GM23248 (cell line): Measurements from ENCODE around the gene SIDT2. TPM values are rescaled to one million over a fixed set of nuclear protein-coding genes. Genes with fewer than 3 reads are reported as not detected.

Experiments
- DNase-seq: peaks from one replicate; pipeline ENCODE4 v3.0.0-alpha.2; 2015
- H2AFZ ChIP-seq: fragments of 200-600 bp; sonication (generic); 2 replicates; pipeline ENCODE4 v1.6.1; 2016; ENCODE audit warnings: antibody characterized with exemption
- H3F3A ChIP-seq: fragments of 200-600 bp; sonication (generic); 2 replicates; pipeline ENCODE4 v1.6.1; 2016; ENCODE audit warnings: mild to moderate bottlenecking, antibody characterized with exemption, mixed run types; ENCODE audit not compliant: insufficient read depth
- H3K27ac ChIP-seq: fragments of 200-600 bp; sonication (generic); 2 replicates; pipeline ENCODE4 v1.5.1; 2016; ENCODE audit warnings: mild to moderate bottlenecking
- H3K27me3 ChIP-seq: fragments of 200-600 bp; sonication (generic); replicated peaks from 2 replicates; pipeline ENCODE4 v1.6.1; 2016; ENCODE audit warnings: mild to moderate bottlenecking; ENCODE audit not compliant: insufficient read depth
- H3K36me3 ChIP-seq: fragments of 200-600 bp; sonication (generic); 2 replicates; pipeline ENCODE4 v1.6.1; 2016; ENCODE audit warnings: low read depth, mild to moderate bottlenecking
- H3K4me1 ChIP-seq: fragments of 200-600 bp; sonication (generic); 2 replicates; pipeline ENCODE4 v1.6.1; 2016; ENCODE audit warnings: mild to moderate bottlenecking; ENCODE audit not compliant: insufficient read depth
- H3K4me2 ChIP-seq: fragments of 200-600 bp; sonication (generic); one replicate; pipeline ENCODE4 v1.6.1; 2016; ENCODE audit warnings: mild to moderate bottlenecking; ENCODE audit not compliant: unreplicated experiment
- H3K4me3 ChIP-seq: fragments of 200-600 bp; sonication (generic); 2 replicates; pipeline ENCODE4 v1.5.1; 2016; ENCODE audit warnings: mild to moderate bottlenecking
- H3K79me2 ChIP-seq: fragments of 200-600 bp; sonication (generic); 2 replicates; pipeline ENCODE4 v1.6.1; 2016; ENCODE audit warnings: mild to moderate bottlenecking; ENCODE audit not compliant: insufficient read depth
- H3K9ac ChIP-seq: fragments of 200-600 bp; sonication (generic); 2 replicates; pipeline ENCODE4 v1.6.1; 2016; ENCODE audit warnings: mild to moderate bottlenecking
- H3K9me2 ChIP-seq: fragments of 200-600 bp; sonication (generic); 2 replicates; pipeline ENCODE4 v1.6.1; 2016; ENCODE audit warnings: mixed run types, mild to moderate bottlenecking, moderate library complexity; ENCODE audit not compliant: insufficient read depth
- H3K9me3 ChIP-seq: fragments of 200-600 bp; sonication (generic); one replicate; pipeline ENCODE4 v1.6.1; 2017; ENCODE audit warnings: low read depth
- H4K20me1 ChIP-seq: fragments of 200-600 bp; sonication (generic); 2 replicates; pipeline ENCODE4 v1.6.0; 2016; ENCODE audit not compliant: insufficient read depth
- EZH2 ChIP-seq: fragments of 200-600 bp; sonication (generic); IDR thresholded peaks from 2 replicates; pipeline ENCODE4 v1.6.1; 2018; ENCODE audit warnings: antibody characterized with exemption, mild to moderate bottlenecking; ENCODE audit not compliant: insufficient read depth, poor library complexity, severe bottlenecking
- EZH2phosphoT487 ChIP-seq: fragments of 200-600 bp; sonication (generic); IDR thresholded peaks from 2 replicates; pipeline ENCODE4 v1.6.1; 2018; ENCODE audit warnings: antibody characterized with exemption, moderate library complexity, mild to moderate bottlenecking, low read depth; ENCODE audit not compliant: insufficient read depth
- WGBS, 2 experiments: methylation state at CpG; one replicate each; pipeline ENCODE4 v1.1.6; 2015 to 2017; ENCODE audit warnings: low lambda C conversion rate in 2 of 2, low coverage in 1 of 2; ENCODE audit errors: missing lambda C conversion rate in 2 of 2; 5-methylcytosine and 5-hydroxymethylcytosine counted together
- in situ Hi-C: fragments of 300-500 bp; cut with MboI; formaldehyde crosslinking; loops from 2 replicates; pipeline ENCODE4 v1.15.0; 2020
- polyA plus RNA-seq: library from polyadenylated mRNA; unstranded; fragments of >200 nt; fragmentation: Nextera tagmentation; extraction: Ambion mirVana; gene quantifications from 2 replicates; pipeline ENCODE4 v1.2.1, GENCODE V29; 2016
- total RNA-seq: library from RNA; depleted of rRNA; stranded (reverse); fragments of >200 nt; shearing (Covaris generic); gene quantifications from 2 replicates; pipeline ENCODE4 v1.2.3, GENCODE V29; 2014

Gene SIDT2
- total and polyA plus RNA-seq, 2 experiments from 2014 or later, result 13.1 to 15.7 TPM

DNA sequence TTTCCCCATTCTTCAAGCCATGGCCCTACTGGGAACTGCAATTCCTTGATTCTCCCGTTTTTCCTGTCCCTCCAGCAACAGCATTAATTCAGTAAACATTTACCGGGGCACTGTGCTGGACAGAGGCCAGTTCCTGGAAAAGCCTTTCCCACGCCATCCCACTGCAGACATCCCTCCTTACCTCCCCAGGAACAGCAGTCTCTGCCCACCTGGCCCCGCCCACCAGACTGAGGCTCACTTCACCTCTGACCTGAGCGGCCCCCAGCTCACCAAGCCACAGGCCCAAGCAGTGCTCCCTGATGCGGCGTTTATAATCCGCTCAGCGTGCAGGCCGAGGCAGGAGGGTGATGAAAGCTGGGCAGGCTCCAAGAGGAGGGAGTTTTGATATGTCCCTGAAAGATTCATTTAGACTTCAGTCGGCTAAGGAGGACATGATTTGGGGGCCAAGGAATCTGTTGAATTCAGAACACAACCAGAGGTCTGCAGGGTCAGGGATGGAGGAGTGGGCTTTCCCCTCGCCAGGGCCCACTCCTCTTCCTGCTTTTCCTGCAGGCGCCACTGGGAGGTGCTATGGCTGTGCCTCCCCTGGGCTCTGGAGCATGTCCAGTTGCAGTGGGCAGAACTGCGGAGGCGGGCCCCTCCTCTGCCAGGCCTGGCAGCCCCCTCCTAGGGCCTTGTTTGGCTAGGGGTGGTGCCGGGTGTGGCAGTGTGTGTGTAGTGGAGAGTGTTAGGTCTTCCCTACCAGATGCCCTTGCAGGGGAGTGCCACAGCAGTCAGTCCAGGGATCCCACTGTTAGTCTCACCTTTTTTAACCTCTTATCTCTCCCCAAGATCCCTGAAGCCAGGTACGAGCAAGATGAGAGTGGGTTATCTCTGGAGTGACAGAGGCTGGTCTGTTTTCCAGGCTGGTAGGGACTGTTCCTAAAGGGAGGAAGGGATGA, 19.2 kb downstream of the SIDT2 start:
- Histone ChIP-seq H3K27me3 (no peaks in the 10 kb centered on the region), H3K9ac (peak overlapping the region; percentile 79), H3F3A (peaks cover 24% of the 10 kb centered on the region), H3K27ac (peak overlapping the region; percentile 53), H3K36me3 (no peaks in the 10 kb centered on the region), H4K20me1 (no peaks in the 10 kb centered on the region), H3K79me2 (peaks cover 56% of the 10 kb centered on the region), H3K4me1 (peaks cover 27% of the 10 kb centered on the region), H3K9me3 (no peaks in the 10 kb centered on the region), H2AFZ (no peak overlapping the region), H3K4me2 (peak overlapping the region; percentile 78), H3K4me3 (peak overlapping the region; percentile 87), H3K9me2 (no peaks in the 10 kb centered on the region)
- 90 to 93% methylated on average over 17 of the region's 17 CpGs for WGBS, 2 experiments
- no peak for DNase-seq
- in situ Hi-C loops, result no loop called here
- TF ChIP-seq EZH2phosphoT487 (no peak), EZH2 (no peak)

DNA sequence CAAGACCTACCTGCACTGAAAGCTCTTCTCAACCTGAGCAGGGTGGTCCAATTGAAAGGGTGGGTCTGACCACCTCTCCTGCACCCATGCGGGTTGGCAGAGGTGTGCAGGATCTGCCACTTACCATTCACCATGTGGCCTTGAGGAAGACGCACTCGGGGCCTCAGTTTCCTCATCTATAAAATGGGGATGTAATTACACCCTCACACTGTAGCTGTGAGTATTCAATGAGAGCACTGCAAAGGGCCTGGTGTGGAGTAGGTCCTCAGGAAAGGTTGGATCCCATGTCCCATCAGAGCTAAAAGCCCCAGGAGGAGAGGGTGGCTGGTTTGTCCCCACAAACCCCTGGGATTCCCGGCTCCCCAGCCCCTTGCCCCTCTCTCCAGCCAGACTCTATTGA, 20.1 kb downstream of the SIDT2 start:
- Histone ChIP-seq H3K9ac (peak overlapping the region; percentile 79), H3K27ac (peak overlapping the region; percentile 53), H3K9me3 (no peaks in the 10 kb centered on the region), H3K27me3 (no peaks in the 10 kb centered on the region), H3K4me1 (peaks cover 31% of the 10 kb centered on the region), H3K4me2 (peak overlapping the region; percentile 78), H3K79me2 (peaks cover 64% of the 10 kb centered on the region), H3F3A (peaks cover 32% of the 10 kb centered on the region), H4K20me1 (0 out of 2 replicates have a peak, but pooled peaks cover 1% of the 10 kb centered on the region), H3K36me3 (no peaks in the 10 kb centered on the region), H2AFZ (peak overlapping the region; percentile 55), H3K4me3 (peak overlapping the region; percentile 87), H3K9me2 (no peaks in the 10 kb centered on the region)
- WGBS, 2 experiments, result 73 to 97% methylated on average over 3 to 4 of the region's 4 CpGs
- TF ChIP-seq EZH2, result no peak
- TF ChIP-seq EZH2phosphoT487, result no peak
- no peak for DNase-seq
- in situ Hi-C loops, result no loop called here

DNA sequence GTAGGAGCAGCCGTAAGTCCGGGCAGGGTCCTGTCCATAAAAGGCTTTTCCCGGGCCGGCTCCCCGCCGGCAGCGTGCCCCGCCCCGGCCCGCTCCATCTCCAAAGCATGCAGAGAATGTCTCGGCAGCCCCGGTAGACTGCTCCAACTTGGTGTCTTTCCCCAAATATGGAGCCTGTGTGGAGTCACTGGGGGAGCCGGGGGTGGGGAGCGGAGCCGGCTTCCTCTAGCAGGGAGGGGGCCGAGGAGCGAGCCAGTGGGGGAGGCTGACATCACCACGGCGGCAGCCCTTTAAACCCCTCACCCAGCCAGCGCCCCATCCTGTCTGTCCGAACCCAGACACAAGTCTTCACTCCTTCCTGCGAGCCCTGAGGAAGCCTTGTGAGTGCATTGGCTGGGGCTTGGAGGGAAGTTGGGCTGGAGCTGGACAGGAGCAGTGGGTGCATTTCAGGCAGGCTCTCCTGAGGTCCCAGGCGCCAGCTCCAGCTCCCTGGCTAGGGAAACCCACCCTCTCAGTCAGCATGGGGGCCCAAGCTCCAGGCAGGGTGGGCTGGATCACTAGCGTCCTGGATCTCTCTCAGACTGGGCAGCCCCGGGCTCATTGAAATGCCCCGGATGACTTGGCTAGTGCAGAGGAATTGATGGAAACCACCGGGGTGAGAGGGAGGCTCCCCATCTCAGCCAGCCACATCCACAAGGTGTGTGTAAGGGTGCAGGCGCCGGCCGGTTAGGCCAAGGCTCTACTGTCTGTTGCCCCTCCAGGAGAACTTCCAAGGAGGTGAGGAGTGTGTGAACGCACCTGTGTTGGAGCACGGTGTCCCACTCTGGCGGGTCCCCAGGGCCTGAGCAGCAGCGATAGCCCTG, 20.7 kb downstream of the SIDT2 start, which contains the start of gene TAGLN:
Gene TAGLN (plus strand): TSS at position 318 of the 863 bp plus-strand sequence. CDS start 3,644 bp downstream, outside the sequence.
- in situ Hi-C loops, result no loop called here

More for the DNA sequence above, 20.7 kb downstream of the SIDT2 start, which contains the start of gene TAGLN:
- H3K9me3 ChIP-seq, result no peaks in the 10 kb centered on the region
- peak within 1 kb of the TSS; percentile 79 for H3K9ac ChIP-seq
- DNase-seq, result peak; percentile 93
- H3K4me1 ChIP-seq, result peaks cover 34% of the 10 kb centered on the region
- peak within 1 kb of the TSS; percentile 87 for H3K4me3 ChIP-seq
- H3K4me2 ChIP-seq, result peak within 1 kb of the TSS; percentile 78
- H3K27ac ChIP-seq, result peak within 1 kb of the TSS; percentile 53
- 0 out of 2 replicates have a peak, but pooled peaks cover 2% of the 10 kb centered on the region for H4K20me1 ChIP-seq
- H3K27me3 ChIP-seq, result no peaks in the 10 kb centered on the region
- H2AFZ ChIP-seq, result peak within 1 kb of the TSS; percentile 55
- TF ChIP-seq EZH2phosphoT487 (no peak), EZH2 (no peak)
- peaks cover under 1% of the 10 kb centered on the region for H3K36me3 ChIP-seq
- H3K79me2 ChIP-seq, result peaks cover 71% of the 10 kb centered on the region
- WGBS, 2 experiments, result 23 to 24% methylated on average over 29 to 33 of the region's 34 CpGs
- H3F3A ChIP-seq, result peaks cover 39% of the 10 kb centered on the region
- H3K9me2 ChIP-seq, result no peaks in the 10 kb centered on the region
